ENCODE data around the gene CACNA1A.
"Not testable (repeated sequence)": the region's sequence is repeated elsewhere in the genome, so short reads cannot be mapped to it uniquely, and the experiment has no call there.

Gene CACNA1A

GRCh38 chr19:13214036-13214730 is 292.1 kb downstream of the CACNA1A start:
- no peak for DNase-seq (ENCODE audit: low read depth)
- H3K4me3 ChIP-seq (ENCODE audit: low read depth, low read length): no peak overlapping the region

GRCh38 chr19:13212759-13213330 is 293.4 kb downstream of the CACNA1A start:
- DNase-seq (ENCODE audit: low read depth): no peak
- H3K4me3 ChIP-seq (ENCODE audit: low read depth, low read length): no peak overlapping the region

- DNase-seq (ENCODE audit: low read depth): no peak
- H3K4me3 ChIP-seq (ENCODE audit: low read depth, low read length): no peak overlapping the region
These were observed 294.6 kb downstream of the CACNA1A start for GRCh38 chr19:13211426-13212308.

GRCh38 chr19:13210941-13211340 is 295.3 kb downstream of the CACNA1A start:
- H3K4me3 ChIP-seq (ENCODE audit: low read depth, low read length): no peak overlapping the region
- DNase-seq (ENCODE audit: low read depth): no peak

- H3K4me3 ChIP-seq (ENCODE audit: low read depth, low read length): no peak overlapping the region
- DNase-seq (ENCODE audit: low read depth): no peak
These were observed 295.9 kb downstream of the CACNA1A start for GRCh38 chr19:13210339-13210775.

GRCh38 chr19:13209484-13210338 is 296.6 kb downstream of the CACNA1A start:
- no peak for DNase-seq (ENCODE audit: low read depth)

GRCh38 chr19:13208672-13209483 is 297.4 kb downstream of the CACNA1A start:
- no peak for DNase-seq (ENCODE audit: low read depth)
- no peak overlapping the region for H3K4me3 ChIP-seq (ENCODE audit: low read depth, low read length)

More at GRCh38 chr19:13209484-13210338, 296.6 kb downstream of the CACNA1A start:
- H3K4me3 ChIP-seq (ENCODE audit: low read depth, low read length): no peak overlapping the region

GRCh38 chr19:13207846-13208671 is 298.2 kb downstream of the CACNA1A start:
- peak overlapping the region; percentile 2 for H3K4me3 ChIP-seq (ENCODE audit: low read depth, low read length)
- peak; percentile 25 for DNase-seq (ENCODE audit: low read depth)

GRCh38 chr19:13207237-13207845 is 298.9 kb downstream of the CACNA1A start:
- no peak for DNase-seq (ENCODE audit: low read depth)
- H3K4me3 ChIP-seq (ENCODE audit: low read depth, low read length): no peak overlapping the region

- H3K4me3 ChIP-seq (ENCODE audit: low read depth, low read length): no peak overlapping the region
- no peak for DNase-seq (ENCODE audit: low read depth)
These were observed 299.7 kb downstream of the CACNA1A start for GRCh38 chr19:13206587-13206986.

- DNase-seq (ENCODE audit: low read depth): not testable (repeated sequence)
These were observed 304.2 kb downstream of the CACNA1A start for GRCh38 chr19:13202112-13202511.

GRCh38 chr19:13198634-13199033 is 307.6 kb downstream of the CACNA1A start:
- no peak for DNase-seq (ENCODE audit: low read depth)
- H3K4me3 ChIP-seq (ENCODE audit: low read depth, low read length): no peak overlapping the region

More at GRCh38 chr19:13202112-13202511, 304.2 kb downstream of the CACNA1A start:
- H3K4me3 ChIP-seq (ENCODE audit: low read depth, low read length): not testable (repeated sequence)

- no peak for DNase-seq (ENCODE audit: low read depth)
- no peak overlapping the region for H3K4me3 ChIP-seq (ENCODE audit: low read depth, low read length)
These were observed 310.6 kb downstream of the CACNA1A start for GRCh38 chr19:13195678-13196077.

GRCh38 chr19:13190781-13191540 is 315.3 kb downstream of the CACNA1A start:
- no peak for DNase-seq (ENCODE audit: low read depth)
- no peak overlapping the region for H3K4me3 ChIP-seq (ENCODE audit: low read depth, low read length)

- H3K4me3 ChIP-seq (ENCODE audit: low read depth, low read length): no peak overlapping the region
- no peak for DNase-seq (ENCODE audit: low read depth)
These were observed 316.7 kb downstream of the CACNA1A start for GRCh38 chr19:13189600-13189999.

GRCh38 chr19:13187419-13187818 is 318.9 kb downstream of the CACNA1A start:
- H3K4me3 ChIP-seq (ENCODE audit: low read depth, low read length): no peak overlapping the region
- DNase-seq (ENCODE audit: low read depth): no peak

GRCh38 chr19:13186688-13187087 is 319.6 kb downstream of the CACNA1A start:
- DNase-seq (ENCODE audit: low read depth); H3K4me3 ChIP-seq (ENCODE audit: low read depth, low read length): not testable (repeated sequence)
